A549 (cell line): Measurements from ENCODE around the gene SV2A. TPM values are rescaled to one million over a fixed set of nuclear protein-coding genes. Genes with fewer than 3 reads are reported as not detected.

Source experiments
- ATAC-seq, 2 experiments: fragments of 200-7000 bp in 1 of 2; fragments of >200 bp in 1 of 2; cut with Nextera tagmentation in 1 of 2; cut with Tn5 transposase in 1 of 2; 3 replicates each; pipeline versions ENCODE4 v1.8.0 to v1.9.1; 2018 to 2020; ENCODE audit warnings: mild to moderate bottlenecking in 1 of 2, moderate library complexity in 1 of 2
- CTCF ChIA-PET: fragments of 300-600 bp; sonication (Branson Sonifier 250); formaldehyde crosslinking; extraction: SDS; loops from one replicate; lab custom pipeline; 2021; ENCODE audit warnings: antibody characterized with exemption, inconsistent platforms; lab: Yijun Ruan, JAX
- POLR2A ChIA-PET: fragments of 350-600 bp; formaldehyde crosslinking; extraction: SDS; loops from one replicate; lab custom pipeline; 2021; ENCODE audit warnings: antibody characterized with exemption, inconsistent platforms; lab: Yijun Ruan, JAX
- DNase-seq, 2 experiments: peaks; one replicate each; pipeline versions ENCODE4 v3.0.0 to v3.0.0-alpha.2; 2011 to 2016; ENCODE audit warnings: low read depth in 1 of 2, low spot score in 1 of 2
- FAIRE-seq: peaks from 2 replicates; lab custom pipeline; 2011; peaks lifted over from hg19 to GRCh38; lab: Jason Lieb, UNC
- H3K27ac ChIP-seq, 2 experiments: fragments of >200 bp; sonication (Bioruptor Twin); formaldehyde crosslinking; 3 replicates each; pipeline ENCODE4 v1.5.1; 2016 to 2017
- H3K4me1 ChIP-seq: fragments of >200 bp; sonication (Bioruptor Twin); formaldehyde crosslinking; 3 replicates; pipeline ENCODE4 v1.6.1; 2016
- H3K4me2 ChIP-seq: fragments of >200 bp; sonication (Bioruptor Twin); formaldehyde crosslinking; 3 replicates; pipeline ENCODE4 v1.6.1; 2016
- H3K4me3 ChIP-seq: fragments of >200 bp; sonication (Bioruptor Twin); formaldehyde crosslinking; 3 replicates; pipeline ENCODE4 v1.5.1; 2016
- H3K9me3 ChIP-seq: fragments of >200 bp; sonication (Bioruptor Twin); formaldehyde crosslinking; 3 replicates; pipeline ENCODE4 v1.6.1; 2016
- ATOH8 ChIP-seq: fragments of 250-450 bp; sonication (Bioruptor Pico); IDR thresholded peaks from 2 replicates; pipeline ENCODE4 v1.5.0; 2020; ENCODE audit warnings: low read depth, mild to moderate bottlenecking, moderate library complexity
- CBX8 ChIP-seq: fragments of 200-600 bp; sonication (generic); IDR thresholded peaks from 2 replicates; pipeline ENCODE4 v1.6.1; 2016
- CHD2 ChIP-seq: fragments of 150-350 bp; IDR thresholded peaks from 2 replicates; pipeline ENCODE4 v1.6.1; 2014; ENCODE audit warnings: low read length; ENCODE audit not compliant: partially characterized antibody
- CTCF ChIP-seq: fragments of >200 bp; sonication (Bioruptor Twin); formaldehyde crosslinking; IDR thresholded peaks from 3 replicates; pipeline ENCODE4 v1.5.1; 2016
- ELK1 ChIP-seq: fragments of 150-350 bp; IDR thresholded peaks from 2 replicates; pipeline ENCODE4 v1.6.1; 2014; ENCODE audit warnings: low read depth, mild to moderate bottlenecking, low read length
- ESRRA ChIP-seq: fragments of 150-350 bp; IDR thresholded peaks from 2 replicates; pipeline ENCODE4 v1.6.1; 2014; ENCODE audit warnings: mild to moderate bottlenecking, low read length, borderline replicate concordance
- HMGXB4 ChIP-seq: fragments of 250-450 bp; sonication (Bioruptor Pico); IDR thresholded peaks from 2 replicates; pipeline ENCODE4 v1.5.0; 2021; ENCODE audit warnings: mild to moderate bottlenecking, moderate library complexity, borderline replicate concordance
- HOXA7 ChIP-seq: fragments of 250-450 bp; sonication (Bioruptor Pico); IDR thresholded peaks from 2 replicates; pipeline ENCODE4 v1.5.0; 2020; ENCODE audit warnings: mild to moderate bottlenecking, moderate library complexity
- HOXB5 ChIP-seq: fragments of 250-450 bp; sonication (Bioruptor Pico); IDR thresholded peaks from 2 replicates; pipeline ENCODE4 v1.5.0; 2020; ENCODE audit warnings: mild to moderate bottlenecking, moderate library complexity
- KDM1A ChIP-seq: fragments of 200-600 bp; sonication (generic); IDR thresholded peaks from 2 replicates; pipeline ENCODE4 v1.6.1; 2016; ENCODE audit warnings: low read depth, mild to moderate bottlenecking
- KDM5A ChIP-seq: fragments of 200-600 bp; sonication (generic); IDR thresholded peaks from 2 replicates; pipeline ENCODE4 v1.6.1; 2016; ENCODE audit warnings: antibody characterized with exemption, mild to moderate bottlenecking
- MAZ ChIP-seq: fragments of 150-350 bp; IDR thresholded peaks from 2 replicates; pipeline ENCODE4 v1.6.1; 2014; ENCODE audit warnings: antibody characterized with exemption, low read depth, low read length, borderline replicate concordance
- MYC ChIP-seq: IDR thresholded peaks from 2 replicates; pipeline ENCODE4 v1.6.1; 2012; ENCODE audit warnings: mild to moderate bottlenecking, inconsistent platforms, low read length, improper control_type of control experiment, borderline replicate concordance
- NPAS2 ChIP-seq: fragments of 250-450 bp; sonication (Bioruptor Pico); IDR thresholded peaks from 2 replicates; pipeline ENCODE4 v1.8.0; 2022; ENCODE audit warnings: mild to moderate bottlenecking, moderate library complexity, borderline replicate concordance
- PBX3 ChIP-seq: IDR thresholded peaks from 2 replicates; pipeline ENCODE4 v1.6.1; 2012
- RARB ChIP-seq: fragments of 250-450 bp; sonication (Bioruptor Pico); IDR thresholded peaks from 2 replicates; pipeline ENCODE4 v1.8.0; 2021; ENCODE audit warnings: mild to moderate bottlenecking, moderate library complexity
- RCOR1 ChIP-seq: fragments of 150-350 bp; IDR thresholded peaks from 2 replicates; pipeline ENCODE4 v1.6.1; 2014; ENCODE audit warnings: antibody characterized with exemption, low read length, low read depth
- SMC3 ChIP-seq: fragments of >200 bp; sonication (Bioruptor Twin); formaldehyde crosslinking; IDR thresholded peaks from 3 replicates; pipeline ENCODE4 v1.6.1; 2018; ENCODE audit warnings: inconsistent platforms
- SREBF2 ChIP-seq: fragments of 450-650 bp; IDR thresholded peaks from 2 replicates; pipeline ENCODE4 v1.6.1; 2014; ENCODE audit warnings: mild to moderate bottlenecking, moderate library complexity
- TFCP2L1 ChIP-seq: fragments of 250-450 bp; sonication (Bioruptor Pico); IDR thresholded peaks from 2 replicates; pipeline ENCODE4 v1.5.0; 2021; ENCODE audit warnings: mild to moderate bottlenecking
- USF2 ChIP-seq: fragments of 450-650 bp; IDR thresholded peaks from 2 replicates; pipeline ENCODE4 v1.6.1; 2014; ENCODE audit warnings: antibody characterized with exemption
- ZSCAN20 ChIP-seq: fragments of 250-450 bp; sonication (Bioruptor Pico); IDR thresholded peaks from 2 replicates; pipeline ENCODE4 v1.8.0; 2022; ENCODE audit warnings: mild to moderate bottlenecking, moderate library complexity
- WGBS: methylation state at CpG from one replicate; pipeline ENCODE4 v1.1.6; 2017; ENCODE audit errors: missing lambda C conversion rate; 5-methylcytosine and 5-hydroxymethylcytosine counted together
- polyA plus RNA-seq, 4 experiments: library from polyadenylated mRNA; depleted of rRNA in 3 of 4; stranded (reverse); fragments of >200 nt; fragmentation: RNase III in 1 of 4; extraction: RNeasy Plus Mini Kit Qiagen cat#74134 plus additional on column Dnase treatment in 1 of 4; gene quantifications; 2 replicates in 3 of 4; 3 replicates in 1 of 4; pipeline ENCODE4 v1.2.3, GENCODE V29; 2011 to 2017

The SV2A gene
- polyA plus RNA-seq, 2 of the 4 experiments (the other 2 are of a cell fraction), result 0.05 to 0.13 TPM

- no peak for TF ChIP-seq ATOH8 (CRISPR knock-in tag)
- no peak for TF ChIP-seq HOXA7 (CRISPR knock-in tag)
- TF ChIP-seq, all 56 proteins: peak for 0
- ATAC-seq (no peak), DNase-seq (no peak), FAIRE-seq (no peak)
- Histone ChIP-seq H3K27ac (no peak overlapping the region), H3K4me3 (no peak overlapping the region), H3K4me2 (no peak overlapping the region), H3K4me1 (peaks cover 8% of the 10 kb centered on the region), H3K9me3 (no peaks in the 10 kb centered on the region)
- 77% methylated on average over 4 of the region's 4 CpGs for WGBS
- POLR2A ChIA-PET, result no interaction called here
- CTCF ChIA-PET, result no interaction called here
These were observed 21.1 kb downstream of the SV2A start for GRCh38 chr1:149896575-149896974.

- Histone ChIP-seq H3K4me1 (peaks cover 20% of the 10 kb centered on the region), H3K27ac (peak overlapping the region; percentile 91 to 96), H3K9me3 (no peaks in the 10 kb centered on the region), H3K4me2 (peak overlapping the region; percentile 78), H3K4me3 (peak overlapping the region; percentile 54)
- CTCF ChIA-PET, result interaction anchor here (0.6 to 4.0 kb wide), 37 partner anchors 10 to 298 kb away, joined by 3 to 32 read pairs (median 4); partner anchors contain the start of genes OTUD7B and VPS45
- POLR2A ChIA-PET, result interaction anchor here (3.3 to 4.8 kb wide), 5 partner anchors 10 to 298 kb away, joined by 16 to 70 read pairs (median 28); partner anchors contain the start of genes BOLA1, MTMR11 and SF3B4
- DNase-seq, result no peak
- 24% methylated on average over 6 of the region's 6 CpGs for WGBS
- TF ChIP-seq TFCP2L1, result 0 out of 2 replicates have a peak, but pooled peaks have one; percentile 4
- TF ChIP-seq SREBF2, result no peak
- TF ChIP-seq USF2, result no peak
- TF ChIP-seq CHD2, result no peak
- FAIRE-seq, result no peak
- ATAC-seq, result no peak
These were observed 28.7 kb downstream of the SV2A start for GRCh38 chr1:149888999-149889289.

- Histone ChIP-seq H3K27ac (peak overlapping the region; percentile 91 to 96), H3K4me2 (peak overlapping the region; percentile 78), H3K4me1 (peaks cover 22% of the 10 kb centered on the region), H3K9me3 (no peaks in the 10 kb centered on the region), H3K4me3 (peak overlapping the region; percentile 54)
- ATAC-seq, result peak; percentile 31 to 37
- peak; percentile 68 to 95 for DNase-seq
- CTCF ChIA-PET, result interaction anchor here (0.6 to 4.0 kb wide), 45 partner anchors 9 to 299 kb away, joined by 3 to 32 read pairs (median 4); partner anchors contain the start of genes BOLA1, OTUD7B and VPS45
- POLR2A ChIA-PET, result interaction anchor here (0.9 to 4.8 kb wide), 20 partner anchors 11 to 475 kb away, joined by 3 to 70 read pairs (median 6); partner anchors contain the start of genes BOLA1, MTMR11, OTUD7B and PLEKHO1
- FAIRE-seq, result no peak
- 2% methylated on average over 24 of the region's 28 CpGs for WGBS
- TF ChIP-seq KDM1A (no peak), RCOR1 (no peak), SMC3 (peak; percentile 81), CTCF (peak; percentile 69), ESRRA (no peak), PBX3 (0 out of 2 replicates have a peak, but pooled peaks have one; percentile 1), RARB (0 out of 2 replicates have a peak, but pooled peaks have one; percentile 18), HOXB5 (CRISPR knock-in tag) (no peak), ATOH8 (CRISPR knock-in tag) (no peak), MAZ (no peak), MYC (0 out of 2 replicates have a peak, but pooled peaks have one; percentile 45), KDM5A (no peak), NPAS2 (no peak), ELK1 (no peak), CBX8 (no peak), ZSCAN20 (no peak), HMGXB4 (CRISPR knock-in tag) (no peak), TFCP2L1 (0 out of 2 replicates have a peak, but pooled peaks have one; percentile 6)
These were observed 29.2 kb downstream of the SV2A start for GRCh38 chr1:149888247-149888998.
